Liver (tissue), 9 donors: ENCODE measurements around the gene DICER1. TPM values are rescaled to one million over a fixed set of nuclear protein-coding genes. Genes with fewer than 3 reads are reported as not detected.

Source experiments
- DNase-seq: peaks from one replicate; pipeline ENCODE4 v3.0.0-alpha.2; 2017; ENCODE audit warnings: low spot score
- H3K27ac ChIP-seq, 2 donors: one replicate each; pipeline ENCODE4 v1.7.0; 2013; ENCODE audit warnings: inconsistent platforms in 2 of 2, low read length in 2 of 2, control low read depth in 1 of 2, low read depth in 1 of 2, mild to moderate bottlenecking in 1 of 2
- H3K27me3 ChIP-seq, 4 donors: one replicate each; pipeline versions ENCODE4 v1.6.1 to v1.7.0; 2013; ENCODE audit warnings: low read length in 3 of 4, inconsistent platforms in 1 of 4, mild to moderate bottlenecking in 1 of 4, moderate library complexity in 1 of 4; ENCODE audit not compliant: control insufficient read depth in 4 of 4, insufficient read depth in 4 of 4
- H3K36me3 ChIP-seq, 4 donors: one replicate each; pipeline versions ENCODE4 v1.6.1 to v1.7.0; 2013; ENCODE audit warnings: low read length in 3 of 4, mild to moderate bottlenecking in 3 of 4, low read depth in 1 of 4, moderate library complexity in 1 of 4; ENCODE audit not compliant: control insufficient read depth in 4 of 4, insufficient read depth in 3 of 4
- H3K4me1 ChIP-seq, 4 donors: one replicate each; pipeline versions ENCODE4 v1.6.1 to v1.7.0; 2013; ENCODE audit warnings: low read length in 3 of 4, mild to moderate bottlenecking in 3 of 4, moderate library complexity in 1 of 4; ENCODE audit not compliant: control insufficient read depth in 4 of 4, insufficient read depth in 4 of 4
- H3K4me3 ChIP-seq, 3 donors: one replicate each; pipeline versions ENCODE4 v1.6.1 to v1.7.0; 2013; ENCODE audit warnings: low read length in 3 of 3, control low read depth in 1 of 3, low read depth in 1 of 3, mild to moderate bottlenecking in 1 of 3
- H3K9ac ChIP-seq, 2 donors: one replicate each; pipeline ENCODE4 v1.7.0; 2013; ENCODE audit warnings: low read length in 2 of 2, mild to moderate bottlenecking in 2 of 2, moderate library complexity in 2 of 2, control low read depth in 1 of 2, low read depth in 1 of 2
- H3K9me3 ChIP-seq, 4 donors: one replicate each; pipeline versions ENCODE4 v1.6.1 to v1.7.0; 2013; ENCODE audit warnings: low read length in 3 of 4; ENCODE audit not compliant: control insufficient read depth in 4 of 4
- EGR1 ChIP-seq, 2 donors: IDR thresholded peaks; 2 replicates each; pipeline ENCODE4 v1.6.1; 2016 to 2018; ENCODE audit warnings: antibody characterized with exemption in 2 of 2, low read depth in 2 of 2
- FOXA1 ChIP-seq: IDR thresholded peaks from 2 replicates; pipeline ENCODE4 v1.6.1; 2016; ENCODE audit warnings: antibody characterized with exemption
- FOXA2 ChIP-seq: IDR thresholded peaks from 2 replicates; pipeline ENCODE4 v1.6.1; 2016; ENCODE audit warnings: antibody characterized with exemption
- GABPA ChIP-seq, 2 donors: IDR thresholded peaks in 1 of 2; conservative IDR thresholded peaks in 1 of 2; 2 replicates each; pipeline ENCODE4 v1.6.1; 2016; ENCODE audit warnings: antibody characterized with exemption in 2 of 2, mild to moderate bottlenecking in 1 of 2, moderate library complexity in 1 of 2
- HNF4A ChIP-seq, 2 donors: conservative IDR thresholded peaks; 2 replicates each; pipeline ENCODE4 v1.6.1; 2016; ENCODE audit warnings: antibody characterized with exemption in 2 of 2, mild to moderate bottlenecking in 2 of 2
- HNF4G ChIP-seq: IDR thresholded peaks from 2 replicates; pipeline ENCODE4 v1.6.1; 2016; ENCODE audit warnings: antibody characterized with exemption
- JUND ChIP-seq, 2 donors: IDR thresholded peaks; 2 replicates each; pipeline ENCODE4 v1.6.1; 2016; ENCODE audit warnings: antibody characterized with exemption in 2 of 2
- NR2F2 ChIP-seq: IDR thresholded peaks from 2 replicates; pipeline ENCODE4 v1.6.1; 2016; ENCODE audit warnings: antibody characterized with exemption
- RAD21 ChIP-seq, 2 donors: IDR thresholded peaks; 2 replicates each; pipeline ENCODE4 v1.6.1; 2016; ENCODE audit warnings: antibody characterized with exemption in 2 of 2, mild to moderate bottlenecking in 2 of 2
- RXRA ChIP-seq, 2 donors: IDR thresholded peaks; 2 replicates each; pipeline ENCODE4 v1.6.1; 2017 to 2018; ENCODE audit warnings: antibody characterized with exemption in 2 of 2, mild to moderate bottlenecking in 1 of 2
- SP1 ChIP-seq: IDR thresholded peaks from 2 replicates; pipeline ENCODE4 v1.6.1; 2018; ENCODE audit warnings: antibody characterized with exemption, mild to moderate bottlenecking
- TAF1 ChIP-seq: conservative IDR thresholded peaks from 2 replicates; pipeline ENCODE4 v1.6.1; 2016; ENCODE audit warnings: antibody characterized with exemption, mild to moderate bottlenecking
- YY1 ChIP-seq: IDR thresholded peaks from 2 replicates; pipeline ENCODE4 v1.6.1; 2016; ENCODE audit warnings: antibody characterized with exemption, mild to moderate bottlenecking
- ZBTB33 ChIP-seq: IDR thresholded peaks from 2 replicates; pipeline ENCODE4 v1.6.1; 2016; ENCODE audit warnings: antibody characterized with exemption
- WGBS: extraction: QIAGEN DNeasy Blood & Tissue Kit; methylation state at CpG from one replicate; pipeline ENCODE4 v1.1.7; 2013; 5-methylcytosine and 5-hydroxymethylcytosine counted together
- polyA plus RNA-seq, 2 donors: library from polyadenylated mRNA; stranded (reverse) in 1 of 2; unstranded in 1 of 2; fragments of 200-250 nt in 1 of 2; fragments of >200 nt in 1 of 2; fragmentation: Nextera tagmentation in 1 of 2; extraction: Ambion mirVana in 1 of 2; gene quantifications; one replicate each; pipeline versions ENCODE4 v1.2.1 to v1.2.3, GENCODE V29; 2013 to 2015
- total RNA-seq, 2 donors: library from RNA; depleted of rRNA; stranded (reverse); fragments of >200 nt; gene quantifications; one replicate each; pipeline ENCODE4 v1.2.3, GENCODE V29; 2014
- TF ChIP-seq, protein P1 (sequence below): IDR thresholded peaks from 2 replicates; pipeline ENCODE4 v1.6.1; 2016; ENCODE audit warnings: antibody characterized with exemption
- TF ChIP-seq, protein P2 (sequence below): IDR thresholded peaks from 2 replicates; pipeline ENCODE4 v1.6.1; 2016; ENCODE audit warnings: antibody characterized with exemption, mild to moderate bottlenecking
- TF ChIP-seq, protein P3 (sequence below): IDR thresholded peaks from 2 replicates; pipeline ENCODE4 v1.6.1; 2016; ENCODE audit warnings: antibody characterized with exemption
- donor health status: healthy.
- donor health status: healthy.
- donor health status: healthy.
- donor health status: healthy.
- donor health status: healthy.

The DICER1 gene
- total and polyA plus RNA-seq, 4 donors: 7.5 to 43.6 (median 20.3) TPM

DNA sequence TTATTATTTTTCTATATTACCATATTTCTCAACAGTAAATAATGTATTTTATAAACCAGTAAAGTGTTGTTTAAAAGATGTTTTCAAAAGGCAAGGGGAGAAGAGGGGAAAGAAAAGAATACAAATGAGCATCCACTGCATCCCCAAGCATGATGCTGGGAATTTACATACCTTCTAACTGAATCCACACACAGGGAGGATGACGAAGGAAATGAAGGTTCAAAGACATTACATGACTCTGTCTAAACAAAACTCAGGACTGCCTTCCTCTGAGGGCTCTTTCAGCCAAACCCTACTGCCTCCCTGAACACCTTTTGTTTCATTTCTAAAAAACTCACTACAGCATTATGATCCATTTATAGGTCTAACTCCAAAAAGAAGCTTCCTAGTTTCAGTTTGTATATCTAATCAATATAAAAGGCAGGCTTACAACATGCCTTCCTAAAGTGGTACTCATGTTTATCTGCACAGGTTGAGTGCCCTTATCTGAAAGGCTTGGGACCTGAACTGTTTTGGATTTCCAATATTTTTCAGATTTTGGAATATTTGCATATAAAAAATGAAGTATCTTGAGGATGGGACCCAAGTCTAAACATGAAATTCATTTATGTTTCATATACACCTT is 30.3 kb downstream of the DICER1 start:
- peaks cover 7 to 37% (median 14%) of the 10 kb centered on the region in 4 donors for H3K36me3 ChIP-seq
- H3K27me3 ChIP-seq: no peaks in the 10 kb centered on the region
- WGBS: 88% methylated on average over 1 of the region's 1 CpG
- H3K27ac ChIP-seq: no peak overlapping the region
- no peak overlapping the region for H3K9ac ChIP-seq
- no peak for DNase-seq
- peak; percentile 33 for TF ChIP-seq YY1
- TF ChIP-seq NR2F2: no peak
- TF ChIP-seq RXRA (IDR thresholded peaks at IDR 0.05): no peak
- peaks cover 2 to 12% (median 8%) of the 10 kb centered on the region in 4 donors for H3K4me1 ChIP-seq
- no peaks in the 10 kb centered on the region for H3K9me3 ChIP-seq
- no peak overlapping the region for H3K4me3 ChIP-seq

DNA sequence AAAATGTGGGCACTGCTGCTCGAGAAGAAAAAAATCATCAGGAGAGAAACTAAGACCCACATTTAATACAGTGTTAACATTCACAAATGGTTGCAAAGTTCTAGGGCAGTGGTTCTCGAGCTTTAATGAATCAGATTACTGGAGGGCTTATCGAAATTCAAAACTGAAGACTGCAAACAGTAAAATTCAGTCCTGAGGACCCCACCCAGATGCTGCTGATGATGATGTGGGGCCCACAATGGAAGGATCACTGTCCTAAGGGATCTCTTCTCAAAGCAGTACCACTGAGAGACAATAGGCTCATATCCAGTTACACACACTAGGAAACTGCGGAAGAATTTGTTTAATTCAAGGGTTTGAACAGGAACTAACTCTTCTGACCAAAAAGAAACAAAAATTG is 31.4 kb downstream of the DICER1 start:
- H3K27me3 ChIP-seq: no peaks in the 10 kb centered on the region
- peaks cover 2 to 12% (median 8%) of the 10 kb centered on the region in 4 donors for H3K4me1 ChIP-seq
- 96% methylated on average over 4 of the region's 4 CpGs for WGBS
- H3K9me3 ChIP-seq: no peaks in the 10 kb centered on the region
- no peak overlapping the region for H3K4me3 ChIP-seq
- DNase-seq: no peak
- H3K36me3 ChIP-seq: peaks cover 5 to 39% (median 14%) of the 10 kb centered on the region in 4 donors
- no peak overlapping the region for H3K9ac ChIP-seq
- TF ChIP-seq SP1 (no peak), EGR1 (IDR thresholded peaks at IDR 0.05; ENCODE audit: low read depth in 2 of 2) (no peak), JUND (IDR thresholded peaks at IDR 0.05) (no peak), GABPA (IDR thresholded peaks at IDR 0.05 in 1 of 2, conservative IDR thresholded peaks at IDR 0.05 in 1 of 2) (no peak), FOXA2 (no peak), HNF4G (no peak), ZBTB33 (no peak), RAD21 (IDR thresholded peaks at IDR 0.05) (no peak), TAF1 (no peak), FOXA1 (no peak), HNF4A (conservative IDR thresholded peaks at IDR 0.05) (no peak), NR2F2 (no peak)
- TF ChIP-seq, protein P1, sequence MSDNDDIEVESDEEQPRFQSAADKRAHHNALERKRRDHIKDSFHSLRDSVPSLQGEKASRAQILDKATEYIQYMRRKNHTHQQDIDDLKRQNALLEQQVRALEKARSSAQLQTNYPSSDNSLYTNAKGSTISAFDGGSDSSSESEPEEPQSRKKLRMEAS: no peak
- TF ChIP-seq, protein P2, sequence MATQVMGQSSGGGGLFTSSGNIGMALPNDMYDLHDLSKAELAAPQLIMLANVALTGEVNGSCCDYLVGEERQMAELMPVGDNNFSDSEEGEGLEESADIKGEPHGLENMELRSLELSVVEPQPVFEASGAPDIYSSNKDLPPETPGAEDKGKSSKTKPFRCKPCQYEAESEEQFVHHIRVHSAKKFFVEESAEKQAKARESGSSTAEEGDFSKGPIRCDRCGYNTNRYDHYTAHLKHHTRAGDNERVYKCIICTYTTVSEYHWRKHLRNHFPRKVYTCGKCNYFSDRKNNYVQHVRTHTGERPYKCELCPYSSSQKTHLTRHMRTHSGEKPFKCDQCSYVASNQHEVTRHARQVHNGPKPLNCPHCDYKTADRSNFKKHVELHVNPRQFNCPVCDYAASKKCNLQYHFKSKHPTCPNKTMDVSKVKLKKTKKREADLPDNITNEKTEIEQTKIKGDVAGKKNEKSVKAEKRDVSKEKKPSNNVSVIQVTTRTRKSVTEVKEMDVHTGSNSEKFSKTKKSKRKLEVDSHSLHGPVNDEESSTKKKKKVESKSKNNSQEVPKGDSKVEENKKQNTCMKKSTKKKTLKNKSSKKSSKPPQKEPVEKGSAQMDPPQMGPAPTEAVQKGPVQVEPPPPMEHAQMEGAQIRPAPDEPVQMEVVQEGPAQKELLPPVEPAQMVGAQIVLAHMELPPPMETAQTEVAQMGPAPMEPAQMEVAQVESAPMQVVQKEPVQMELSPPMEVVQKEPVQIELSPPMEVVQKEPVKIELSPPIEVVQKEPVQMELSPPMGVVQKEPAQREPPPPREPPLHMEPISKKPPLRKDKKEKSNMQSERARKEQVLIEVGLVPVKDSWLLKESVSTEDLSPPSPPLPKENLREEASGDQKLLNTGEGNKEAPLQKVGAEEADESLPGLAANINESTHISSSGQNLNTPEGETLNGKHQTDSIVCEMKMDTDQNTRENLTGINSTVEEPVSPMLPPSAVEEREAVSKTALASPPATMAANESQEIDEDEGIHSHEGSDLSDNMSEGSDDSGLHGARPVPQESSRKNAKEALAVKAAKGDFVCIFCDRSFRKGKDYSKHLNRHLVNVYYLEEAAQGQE: no peak
- TF ChIP-seq, protein P3, sequence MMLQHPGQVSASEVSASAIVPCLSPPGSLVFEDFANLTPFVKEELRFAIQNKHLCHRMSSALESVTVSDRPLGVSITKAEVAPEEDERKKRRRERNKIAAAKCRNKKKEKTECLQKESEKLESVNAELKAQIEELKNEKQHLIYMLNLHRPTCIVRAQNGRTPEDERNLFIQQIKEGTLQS: no peak
- H3K27ac ChIP-seq: no peak overlapping the region
